HCT116 (cell line): ENCODE data around the gene MUC3A. TPM values are rescaled to one million over a fixed set of nuclear protein-coding genes. Genes with fewer than 3 reads are reported as not detected.

ENCODE experiments used
- ATAC-seq: fragments of 200-7000 bp; cut with Tn5 transposase; 2 replicates; pipeline ENCODE4 v1.9.1; 2020; ENCODE audit warnings: mild to moderate bottlenecking, moderate library complexity
- BruUV-seq: library from RNA; stranded (reverse); fragments of 400-500 nt; replicated peaks from 2 replicates; lab custom pipeline; 2021; lab: Mats Ljungman, UMichigan
- CTCF ChIA-PET: fragments of 300-600 bp; sonication (Branson Sonifier 250); formaldehyde crosslinking; loops from one replicate; lab custom pipeline; 2021; ENCODE audit warnings: antibody characterized with exemption; lab: Charles Lee
- POLR2A ChIA-PET: fragments of 300-600, 350-600 bp; sonication (Branson Sonifier 250); formaldehyde crosslinking; loops from one replicate; lab custom pipeline; 2021; ENCODE audit warnings: antibody characterized with exemption; lab: Charles Lee
- RAD21 ChIA-PET, 2 experiments: fragments of 300-600 bp; sonication (Branson Sonifier 250); formaldehyde crosslinking; loops; one replicate each; lab custom pipeline; 2023; ENCODE audit warnings: low total read pairs in 2 of 2; ENCODE audit not compliant: uncharacterized antibody in 2 of 2, unreplicated experiment in 2 of 2, low non-redundant PET in 1 of 2; lab: Charles Lee
- DNase-seq: peaks from one replicate; pipeline ENCODE4 v3.0.0-alpha.2; 2010; ENCODE audit warnings: low read depth, low spot score
- H2AFZ ChIP-seq: fragments of 200-600 bp; shearing (Covaris generic), sonication (generic); 2 replicates; pipeline ENCODE4 v1.6.1; 2017; ENCODE audit warnings: low read depth, mixed run types, mixed read lengths, antibody characterized with exemption, low read length; ENCODE audit not compliant: poor library complexity, severe bottlenecking
- H3K27ac ChIP-seq: 2 replicates; pipeline ENCODE4 v1.5.1; 2012; ENCODE audit warnings: low read depth, low read length
- H3K27me3 ChIP-seq: fragments of 200-600 bp; sonication (generic); 2 replicates; pipeline ENCODE4 v1.6.1; 2016; ENCODE audit warnings: mixed run types, low read length, mixed read lengths; ENCODE audit not compliant: insufficient read depth
- H3K36me3 ChIP-seq, 2 experiments: fragments of 200-500 bp in 1 of 2; fragments of 200-600 bp in 1 of 2; sonication (Bioruptor generic) in 1 of 2; sonication (generic) in 1 of 2; 2 replicates each; pipeline versions ENCODE4 v1.5.1 to v1.6.1; 2014 to 2016; ENCODE audit warnings: low read length in 2 of 2, inconsistent platforms in 1 of 2, mixed read lengths in 1 of 2, mixed run types in 1 of 2; ENCODE audit not compliant: insufficient read depth in 2 of 2, control insufficient read depth in 1 of 2
- H3K4me1 ChIP-seq, 2 experiments: fragments of 200-600 bp in 1 of 2; sonication (generic) in 1 of 2; 2 replicates each; pipeline versions ENCODE4 v1.5.1 to v1.6.1; 2012 to 2017; ENCODE audit warnings: low read length in 2 of 2, inconsistent platforms in 1 of 2, mild to moderate bottlenecking in 1 of 2, mixed read lengths in 1 of 2, mixed run types in 1 of 2, moderate library complexity in 1 of 2; ENCODE audit not compliant: insufficient read depth in 2 of 2, control insufficient read depth in 1 of 2
- H3K4me2 ChIP-seq: fragments of 200-600 bp; sonication (generic); 2 replicates; pipeline ENCODE4 v1.6.1; 2017; ENCODE audit warnings: mixed run types, low read length, mixed read lengths
- H3K4me3 ChIP-seq, 2 experiments: fragments of 200-600 bp in 1 of 2; sonication (generic) in 1 of 2; replicated peaks in 1 of 2; 2 replicates each; pipeline ENCODE4 v1.5.1; 2011 to 2016; ENCODE audit warnings: low read length in 2 of 2, control low read depth in 1 of 2, low read depth in 1 of 2, mild to moderate bottlenecking in 1 of 2, mixed read lengths in 1 of 2, mixed run types in 1 of 2
- H3K79me2 ChIP-seq: fragments of 200-600 bp; sonication (generic); 2 replicates; pipeline ENCODE4 v1.6.1; 2017; ENCODE audit warnings: mild to moderate bottlenecking, mixed run types, low read length, moderate library complexity, mixed read lengths; ENCODE audit not compliant: insufficient read depth
- H3K9ac ChIP-seq: fragments of 200-600 bp; sonication (generic); 2 replicates; pipeline ENCODE4 v1.6.1; 2016; ENCODE audit warnings: low read length, mixed read lengths
- H3K9me2 ChIP-seq: fragments of 200-600 bp; sonication (generic), shearing (Covaris generic); 2 replicates; pipeline ENCODE4 v1.6.1; 2017; ENCODE audit warnings: mixed run types, mild to moderate bottlenecking, moderate library complexity; ENCODE audit not compliant: insufficient read depth
- H3K9me3 ChIP-seq, 2 experiments: fragments of 200-500 bp in 1 of 2; fragments of 200-600 bp in 1 of 2; sonication (Bioruptor generic) in 1 of 2; sonication (generic) in 1 of 2; 2 replicates each; pipeline ENCODE4 v1.6.1; 2014 to 2017; ENCODE audit warnings: low read length in 2 of 2, mixed read lengths in 2 of 2, inconsistent platforms in 1 of 2, low read depth in 1 of 2, mild to moderate bottlenecking in 1 of 2, mixed run types in 1 of 2, moderate library complexity in 1 of 2; ENCODE audit not compliant: control insufficient read depth in 1 of 2, insufficient read depth in 1 of 2
- H4K20me1 ChIP-seq: fragments of 200-600 bp; sonication (generic), shearing (Covaris generic); 2 replicates; pipeline ENCODE4 v1.6.1; 2017; ENCODE audit warnings: mixed run types, mild to moderate bottlenecking, moderate library complexity; ENCODE audit not compliant: insufficient read depth
- CBX3 ChIP-seq: IDR thresholded peaks from 2 replicates; pipeline ENCODE4 v1.6.1; 2012; ENCODE audit warnings: low read depth
- CEBPB ChIP-seq: IDR thresholded peaks from 2 replicates; pipeline ENCODE4 v1.6.1; 2012; ENCODE audit warnings: low read depth
- EGR1 ChIP-seq: IDR thresholded peaks from 2 replicates; pipeline ENCODE4 v1.6.1; 2012; ENCODE audit warnings: low read depth
- ELF1 ChIP-seq: IDR thresholded peaks from 2 replicates; pipeline ENCODE4 v1.6.1; 2012; ENCODE audit warnings: low read depth, borderline replicate concordance
- EZH2phosphoT487 ChIP-seq: fragments of 200-600 bp; IDR thresholded peaks from 2 replicates; pipeline ENCODE4 v1.6.1; 2018; ENCODE audit warnings: antibody characterized with exemption, borderline replicate concordance
- FOSL1 ChIP-seq: IDR thresholded peaks from 2 replicates; pipeline ENCODE4 v1.6.1; 2012; ENCODE audit warnings: low read depth
- POLR2A ChIP-seq: IDR thresholded peaks from 2 replicates; pipeline ENCODE4 v1.7.0; 2011; ENCODE audit warnings: borderline replicate concordance; ENCODE audit not compliant: insufficient read depth, insufficient read length; ENCODE audit errors: extremely low read depth
- POLR2AphosphoS5 ChIP-seq: IDR thresholded peaks from 2 replicates; pipeline ENCODE4 v1.6.1; 2011; ENCODE audit warnings: mild to moderate bottlenecking, low read depth, low read length, moderate library complexity
- RAD21 ChIP-seq: IDR thresholded peaks from 2 replicates; pipeline ENCODE4 v1.6.1; 2012; ENCODE audit warnings: low read depth, mild to moderate bottlenecking
- SIN3A ChIP-seq: IDR thresholded peaks from 2 replicates; pipeline ENCODE4 v1.6.1; 2012; ENCODE audit warnings: low read depth
- SRF ChIP-seq: IDR thresholded peaks from 2 replicates; pipeline ENCODE4 v1.6.1; 2012; ENCODE audit warnings: low read depth
- TCF7L2 ChIP-seq: IDR thresholded peaks from 2 replicates; pipeline ENCODE4 v1.7.0; 2011; ENCODE audit warnings: borderline replicate concordance, inconsistent platforms; ENCODE audit not compliant: insufficient read depth, insufficient read length; ENCODE audit errors: extremely low read depth
- YY1 ChIP-seq: IDR thresholded peaks from 2 replicates; pipeline ENCODE4 v1.6.1; 2011; ENCODE audit warnings: low read length, low read depth, moderate library complexity, mild to moderate bottlenecking; ENCODE audit not compliant: insufficient replicate concordance; ENCODE audit errors: extremely low read depth
- ZFX ChIP-seq: fragments of 450-650 bp; IDR thresholded peaks from 2 replicates; pipeline ENCODE4 v1.6.1; 2017
- ZNF274 ChIP-seq: fragments of 200-500 bp; sonication (Bioruptor generic); IDR thresholded peaks from 2 replicates; pipeline ENCODE4 v1.6.1; 2014; ENCODE audit warnings: mild to moderate bottlenecking, low read depth, low read length, inconsistent platforms
- intact Hi-C: fragments of 100-400 bp; cut with micrococcal nuclease; formaldehyde crosslinking; loops from 2 replicates; pipeline ENCODE4 v1.10.0; 2022
- total RNA-seq: library from RNA; stranded (reverse); gene quantifications from one replicate; pipeline ENCODE4 v1.2.1, GENCODE V29; 2021; ENCODE audit not compliant: unreplicated experiment
- TF ChIP-seq, protein P1 (sequence below): IDR thresholded peaks from 2 replicates; pipeline ENCODE4 v1.6.1; 2011; ENCODE audit warnings: mild to moderate bottlenecking, low read length, moderate library complexity; ENCODE audit not compliant: insufficient replicate concordance; ENCODE audit errors: extremely low read depth
- TF ChIP-seq, protein P2 (sequence below): IDR thresholded peaks from 2 replicates; pipeline ENCODE4 v1.6.1; 2012; ENCODE audit warnings: low read depth
- TF ChIP-seq, protein P3 (sequence below): IDR thresholded peaks from 2 replicates; pipeline ENCODE4 v1.6.1; 2012
- TF ChIP-seq, protein P4 (sequence below), 3 experiments: fragments of 200-600 bp in 1 of 3; sonication (generic) in 1 of 3; IDR thresholded peaks in 2 of 3; conservative IDR thresholded peaks in 1 of 3; 2 replicates each; pipeline ENCODE4 v1.5.1; 2012 to 2017; ENCODE audit warnings: low read depth in 2 of 3, low read length in 2 of 3, antibody characterized with exemption in 1 of 3, borderline replicate concordance in 1 of 3, control low read depth in 1 of 3, mild to moderate bottlenecking in 1 of 3, mixed read lengths in 1 of 3, mixed run types in 1 of 3, moderate library complexity in 1 of 3; ENCODE audit not compliant: insufficient read depth in 1 of 3
- TF ChIP-seq, protein P5 (sequence below): IDR thresholded peaks from 2 replicates; pipeline ENCODE4 v1.6.1; 2012

The MUC3A gene
- total RNA-seq, 1 experiment from 2014 or later = 30.8 TPM

DNA sequence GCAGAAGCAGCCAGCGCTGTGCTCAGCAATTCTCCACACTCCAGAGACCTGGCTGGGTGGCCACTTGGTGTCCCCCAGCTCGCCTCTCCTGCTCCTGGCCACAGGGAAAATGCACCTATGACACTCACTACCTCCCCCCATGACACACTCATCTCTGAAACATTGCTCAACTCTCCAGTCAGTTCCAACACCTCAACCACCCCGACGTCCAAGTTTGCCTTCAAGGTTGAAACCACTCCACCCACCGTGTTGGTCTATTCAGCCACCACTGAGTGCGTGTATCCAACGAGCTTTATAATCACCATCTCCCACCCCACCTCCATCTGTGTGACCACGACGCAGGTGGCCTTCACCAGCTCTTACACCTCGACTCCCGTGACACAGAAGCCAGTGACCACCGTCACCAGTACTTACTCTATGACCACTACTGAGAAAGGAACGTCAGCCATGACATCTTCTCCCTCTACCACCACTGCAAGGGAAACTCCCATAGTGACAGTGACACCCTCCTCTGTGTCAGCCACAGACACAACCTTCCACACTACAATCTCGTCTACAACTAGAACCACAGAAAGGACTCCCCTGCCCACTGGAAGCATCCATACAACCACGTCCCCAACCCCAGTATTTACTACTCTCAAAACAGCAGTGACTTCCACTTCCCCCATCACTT, 2.7 kb downstream of the MUC3A start:
- BruUV-seq = no TSS peak
- no peak for DNase-seq
- Histone ChIP-seq H3K4me1 (no peaks in the 10 kb centered on the region), H2AFZ (no peak overlapping the region), H3K9ac (no peak overlapping the region), H3K27me3 (peaks cover 13% of the 10 kb centered on the region), H3K79me2 (no peaks in the 10 kb centered on the region), H3K4me3 (no peak overlapping the region), H3K9me3 (no peaks in the 10 kb centered on the region), H3K4me2 (no peak overlapping the region), H3K36me3 (no peaks in the 10 kb centered on the region), H4K20me1 (no peaks in the 10 kb centered on the region), H3K9me2 (no peaks in the 10 kb centered on the region), H3K27ac (no peak overlapping the region)
- intact Hi-C loops = no loop called here
- TF ChIP-seq, protein P1, sequence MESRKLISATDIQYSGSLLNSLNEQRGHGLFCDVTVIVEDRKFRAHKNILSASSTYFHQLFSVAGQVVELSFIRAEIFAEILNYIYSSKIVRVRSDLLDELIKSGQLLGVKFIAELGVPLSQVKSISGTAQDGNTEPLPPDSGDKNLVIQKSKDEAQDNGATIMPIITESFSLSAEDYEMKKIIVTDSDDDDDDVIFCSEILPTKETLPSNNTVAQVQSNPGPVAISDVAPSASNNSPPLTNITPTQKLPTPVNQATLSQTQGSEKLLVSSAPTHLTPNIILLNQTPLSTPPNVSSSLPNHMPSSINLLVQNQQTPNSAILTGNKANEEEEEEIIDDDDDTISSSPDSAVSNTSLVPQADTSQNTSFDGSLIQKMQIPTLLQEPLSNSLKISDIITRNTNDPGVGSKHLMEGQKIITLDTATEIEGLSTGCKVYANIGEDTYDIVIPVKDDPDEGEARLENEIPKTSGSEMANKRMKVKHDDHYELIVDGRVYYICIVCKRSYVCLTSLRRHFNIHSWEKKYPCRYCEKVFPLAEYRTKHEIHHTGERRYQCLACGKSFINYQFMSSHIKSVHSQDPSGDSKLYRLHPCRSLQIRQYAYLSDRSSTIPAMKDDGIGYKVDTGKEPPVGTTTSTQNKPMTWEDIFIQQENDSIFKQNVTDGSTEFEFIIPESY = no peak
- TF ChIP-seq, protein P2, sequence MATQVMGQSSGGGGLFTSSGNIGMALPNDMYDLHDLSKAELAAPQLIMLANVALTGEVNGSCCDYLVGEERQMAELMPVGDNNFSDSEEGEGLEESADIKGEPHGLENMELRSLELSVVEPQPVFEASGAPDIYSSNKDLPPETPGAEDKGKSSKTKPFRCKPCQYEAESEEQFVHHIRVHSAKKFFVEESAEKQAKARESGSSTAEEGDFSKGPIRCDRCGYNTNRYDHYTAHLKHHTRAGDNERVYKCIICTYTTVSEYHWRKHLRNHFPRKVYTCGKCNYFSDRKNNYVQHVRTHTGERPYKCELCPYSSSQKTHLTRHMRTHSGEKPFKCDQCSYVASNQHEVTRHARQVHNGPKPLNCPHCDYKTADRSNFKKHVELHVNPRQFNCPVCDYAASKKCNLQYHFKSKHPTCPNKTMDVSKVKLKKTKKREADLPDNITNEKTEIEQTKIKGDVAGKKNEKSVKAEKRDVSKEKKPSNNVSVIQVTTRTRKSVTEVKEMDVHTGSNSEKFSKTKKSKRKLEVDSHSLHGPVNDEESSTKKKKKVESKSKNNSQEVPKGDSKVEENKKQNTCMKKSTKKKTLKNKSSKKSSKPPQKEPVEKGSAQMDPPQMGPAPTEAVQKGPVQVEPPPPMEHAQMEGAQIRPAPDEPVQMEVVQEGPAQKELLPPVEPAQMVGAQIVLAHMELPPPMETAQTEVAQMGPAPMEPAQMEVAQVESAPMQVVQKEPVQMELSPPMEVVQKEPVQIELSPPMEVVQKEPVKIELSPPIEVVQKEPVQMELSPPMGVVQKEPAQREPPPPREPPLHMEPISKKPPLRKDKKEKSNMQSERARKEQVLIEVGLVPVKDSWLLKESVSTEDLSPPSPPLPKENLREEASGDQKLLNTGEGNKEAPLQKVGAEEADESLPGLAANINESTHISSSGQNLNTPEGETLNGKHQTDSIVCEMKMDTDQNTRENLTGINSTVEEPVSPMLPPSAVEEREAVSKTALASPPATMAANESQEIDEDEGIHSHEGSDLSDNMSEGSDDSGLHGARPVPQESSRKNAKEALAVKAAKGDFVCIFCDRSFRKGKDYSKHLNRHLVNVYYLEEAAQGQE = no peak
- TF ChIP-seq, protein P3, sequence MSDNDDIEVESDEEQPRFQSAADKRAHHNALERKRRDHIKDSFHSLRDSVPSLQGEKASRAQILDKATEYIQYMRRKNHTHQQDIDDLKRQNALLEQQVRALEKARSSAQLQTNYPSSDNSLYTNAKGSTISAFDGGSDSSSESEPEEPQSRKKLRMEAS = no peak
- TF ChIP-seq SIN3A (no peak), ELF1 (no peak), SRF (no peak), YY1 (no peak), ZFX (no peak), POLR2AphosphoS5 (no peak), RAD21 (no peak), EGR1 (no peak), CBX3 (no peak), CEBPB (no peak), ZNF274 (no peak), TCF7L2 (no peak), FOSL1 (no peak), POLR2A (no peak), EZH2phosphoT487 (no peak)
- TF ChIP-seq, protein P4, sequence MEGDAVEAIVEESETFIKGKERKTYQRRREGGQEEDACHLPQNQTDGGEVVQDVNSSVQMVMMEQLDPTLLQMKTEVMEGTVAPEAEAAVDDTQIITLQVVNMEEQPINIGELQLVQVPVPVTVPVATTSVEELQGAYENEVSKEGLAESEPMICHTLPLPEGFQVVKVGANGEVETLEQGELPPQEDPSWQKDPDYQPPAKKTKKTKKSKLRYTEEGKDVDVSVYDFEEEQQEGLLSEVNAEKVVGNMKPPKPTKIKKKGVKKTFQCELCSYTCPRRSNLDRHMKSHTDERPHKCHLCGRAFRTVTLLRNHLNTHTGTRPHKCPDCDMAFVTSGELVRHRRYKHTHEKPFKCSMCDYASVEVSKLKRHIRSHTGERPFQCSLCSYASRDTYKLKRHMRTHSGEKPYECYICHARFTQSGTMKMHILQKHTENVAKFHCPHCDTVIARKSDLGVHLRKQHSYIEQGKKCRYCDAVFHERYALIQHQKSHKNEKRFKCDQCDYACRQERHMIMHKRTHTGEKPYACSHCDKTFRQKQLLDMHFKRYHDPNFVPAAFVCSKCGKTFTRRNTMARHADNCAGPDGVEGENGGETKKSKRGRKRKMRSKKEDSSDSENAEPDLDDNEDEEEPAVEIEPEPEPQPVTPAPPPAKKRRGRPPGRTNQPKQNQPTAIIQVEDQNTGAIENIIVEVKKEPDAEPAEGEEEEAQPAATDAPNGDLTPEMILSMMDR (IDR thresholded peaks at IDR 0.05 in 2 of 3, conservative IDR thresholded peaks at IDR 0.05 in 1 of 3; ENCODE audit: borderline replicate concordance in 1 of 3, insufficient read depth in 1 of 3, low read depth in 2 of 3, low read length in 2 of 3) = no peak
- TF ChIP-seq, protein P5, sequence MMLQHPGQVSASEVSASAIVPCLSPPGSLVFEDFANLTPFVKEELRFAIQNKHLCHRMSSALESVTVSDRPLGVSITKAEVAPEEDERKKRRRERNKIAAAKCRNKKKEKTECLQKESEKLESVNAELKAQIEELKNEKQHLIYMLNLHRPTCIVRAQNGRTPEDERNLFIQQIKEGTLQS = no peak
- CTCF ChIA-PET = interaction anchor here (1.2 kb wide), 1 partner anchor 14 kb away, joined by 5 read pairs; no protein-coding TSS in a partner anchor
- peak; percentile 40; the same call in 1 of the 2 replicates for ATAC-seq
- POLR2A ChIA-PET = no interaction called here
- RAD21 ChIA-PET = no interaction called here
